GM12874 (cell line): ENCODE data around the gene FRA10AC1.

Experiments
- TF ChIP-seq, protein P1 (sequence below): IDR thresholded peaks from 2 replicates; pipeline ENCODE4 v1.5.1; 2011; ENCODE audit warnings: low read depth, mild to moderate bottlenecking, control low read depth, low read length, moderate library complexity; ENCODE audit not compliant: insufficient read depth

Gene FRA10AC1

DNA sequence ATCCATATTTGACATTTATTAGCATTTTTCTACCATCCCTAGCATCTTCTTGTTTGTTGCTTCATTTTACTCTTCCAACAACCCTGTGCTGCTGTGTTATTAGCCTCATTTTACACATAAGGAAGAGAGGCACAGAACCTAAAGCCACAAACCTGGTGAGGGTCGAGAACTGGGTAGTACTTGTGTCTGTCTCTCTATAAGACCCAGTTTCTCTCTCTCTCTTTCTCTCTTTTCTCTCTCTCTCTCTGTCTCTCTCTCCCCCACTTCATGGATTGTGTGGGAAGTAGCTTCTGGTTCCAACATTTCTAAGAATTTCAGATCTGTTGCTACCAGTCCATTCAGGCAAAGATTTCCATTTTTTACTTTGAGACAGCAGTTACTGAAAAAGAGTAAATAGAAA is 1.4 kb upstream of the FRA10AC1 start:
- TF ChIP-seq, protein P1, sequence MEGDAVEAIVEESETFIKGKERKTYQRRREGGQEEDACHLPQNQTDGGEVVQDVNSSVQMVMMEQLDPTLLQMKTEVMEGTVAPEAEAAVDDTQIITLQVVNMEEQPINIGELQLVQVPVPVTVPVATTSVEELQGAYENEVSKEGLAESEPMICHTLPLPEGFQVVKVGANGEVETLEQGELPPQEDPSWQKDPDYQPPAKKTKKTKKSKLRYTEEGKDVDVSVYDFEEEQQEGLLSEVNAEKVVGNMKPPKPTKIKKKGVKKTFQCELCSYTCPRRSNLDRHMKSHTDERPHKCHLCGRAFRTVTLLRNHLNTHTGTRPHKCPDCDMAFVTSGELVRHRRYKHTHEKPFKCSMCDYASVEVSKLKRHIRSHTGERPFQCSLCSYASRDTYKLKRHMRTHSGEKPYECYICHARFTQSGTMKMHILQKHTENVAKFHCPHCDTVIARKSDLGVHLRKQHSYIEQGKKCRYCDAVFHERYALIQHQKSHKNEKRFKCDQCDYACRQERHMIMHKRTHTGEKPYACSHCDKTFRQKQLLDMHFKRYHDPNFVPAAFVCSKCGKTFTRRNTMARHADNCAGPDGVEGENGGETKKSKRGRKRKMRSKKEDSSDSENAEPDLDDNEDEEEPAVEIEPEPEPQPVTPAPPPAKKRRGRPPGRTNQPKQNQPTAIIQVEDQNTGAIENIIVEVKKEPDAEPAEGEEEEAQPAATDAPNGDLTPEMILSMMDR, result no peak

DNA sequence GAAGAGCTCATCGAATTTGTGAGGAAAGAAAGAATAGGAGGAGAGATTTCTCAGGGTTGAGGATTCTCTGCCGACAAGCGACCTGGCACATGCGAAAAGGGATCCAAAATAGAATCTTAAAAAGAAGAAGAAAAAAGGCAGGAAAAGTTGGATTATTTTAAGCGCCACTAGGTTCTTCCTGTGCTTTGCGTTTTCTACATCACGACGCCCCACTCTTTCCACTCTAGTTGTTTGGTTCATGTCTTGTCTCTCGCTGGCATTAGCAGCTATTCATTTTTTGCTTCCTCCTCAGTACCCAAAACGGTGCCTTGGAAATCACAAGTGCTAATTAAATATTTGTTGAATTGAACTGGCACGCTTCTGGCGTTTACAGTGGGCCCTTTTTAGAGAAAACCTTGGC is 674 bp upstream of the FRA10AC1 start:
- TF ChIP-seq, protein P1, result no peak

DNA sequence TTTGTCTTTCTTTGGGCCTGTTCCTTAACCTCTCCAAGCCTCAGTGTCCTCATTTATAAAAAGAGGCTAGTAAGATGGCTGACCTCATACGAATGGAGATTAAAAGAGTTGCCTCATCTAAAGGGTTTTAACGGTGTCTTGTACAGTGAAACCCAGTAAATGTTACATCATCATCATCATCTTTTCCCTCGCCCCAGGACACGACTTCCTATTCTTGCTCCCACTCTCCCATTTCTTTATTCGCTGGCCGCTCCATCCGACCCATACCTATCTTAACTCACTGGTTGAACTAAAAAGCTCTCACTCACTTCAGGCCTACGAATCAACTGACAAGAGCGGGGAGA is 554 bp downstream of the FRA10AC1 start:
- TF ChIP-seq, protein P1, result no peak

DNA sequence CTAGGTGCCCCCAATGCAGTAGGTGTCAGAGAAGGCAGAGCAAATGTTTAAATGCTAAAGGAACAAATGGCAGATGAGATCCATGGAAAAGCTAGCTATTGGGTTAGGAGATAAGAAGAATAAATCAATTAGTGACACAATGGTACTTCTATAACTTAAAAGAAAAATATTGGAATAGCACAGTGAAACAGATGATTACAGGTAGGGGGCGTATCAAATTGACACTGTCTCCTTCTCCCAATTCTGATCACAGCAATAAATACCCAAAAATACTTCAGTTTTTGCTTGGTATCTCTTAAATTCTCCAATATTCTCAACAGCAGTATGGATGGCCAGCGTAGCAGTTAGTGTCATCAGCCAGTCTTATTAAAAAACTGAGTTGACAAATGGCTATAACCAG is 5.2 kb downstream of the FRA10AC1 start:
- TF ChIP-seq, protein P1, result no peak

DNA sequence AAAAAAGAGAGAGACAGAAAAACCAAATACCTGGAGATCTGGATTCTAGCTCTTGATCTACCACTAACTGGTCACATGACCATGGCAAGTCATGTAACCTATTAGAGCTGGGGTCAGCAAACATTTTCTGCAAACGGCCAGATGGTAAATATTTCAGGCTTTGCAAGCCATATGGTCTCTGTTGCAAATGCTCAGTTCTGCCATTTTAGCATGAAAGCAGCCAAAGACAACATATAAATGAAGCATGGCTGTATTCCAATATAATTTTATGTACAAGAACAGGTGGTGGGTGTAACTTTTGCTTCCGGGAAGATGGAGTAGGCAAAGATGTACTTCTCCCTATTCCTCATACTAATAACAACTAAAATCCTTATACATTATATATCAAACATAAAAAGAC is 6.7 kb downstream of the FRA10AC1 start:
- TF ChIP-seq, protein P1, result no peak

DNA sequence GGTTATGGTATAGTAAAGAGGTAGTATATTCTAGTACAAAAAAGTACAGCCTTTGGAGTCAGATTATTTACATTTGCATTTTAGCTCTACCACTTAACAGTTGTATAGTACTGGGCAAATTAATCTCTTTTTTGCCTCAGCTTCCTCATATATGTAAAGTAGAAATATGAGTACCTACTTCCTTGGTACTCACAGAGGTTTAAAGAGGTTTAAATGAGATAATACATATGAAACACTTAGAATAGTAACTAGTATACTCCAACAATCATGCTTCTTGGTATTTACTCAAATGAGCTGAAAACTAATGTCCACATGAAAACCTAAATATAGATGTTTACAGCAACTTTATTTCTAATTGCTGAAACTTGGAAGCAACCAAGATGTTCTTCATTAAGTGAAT is 14.7 kb downstream of the FRA10AC1 start:
- TF ChIP-seq, protein P1, result no peak

DNA sequence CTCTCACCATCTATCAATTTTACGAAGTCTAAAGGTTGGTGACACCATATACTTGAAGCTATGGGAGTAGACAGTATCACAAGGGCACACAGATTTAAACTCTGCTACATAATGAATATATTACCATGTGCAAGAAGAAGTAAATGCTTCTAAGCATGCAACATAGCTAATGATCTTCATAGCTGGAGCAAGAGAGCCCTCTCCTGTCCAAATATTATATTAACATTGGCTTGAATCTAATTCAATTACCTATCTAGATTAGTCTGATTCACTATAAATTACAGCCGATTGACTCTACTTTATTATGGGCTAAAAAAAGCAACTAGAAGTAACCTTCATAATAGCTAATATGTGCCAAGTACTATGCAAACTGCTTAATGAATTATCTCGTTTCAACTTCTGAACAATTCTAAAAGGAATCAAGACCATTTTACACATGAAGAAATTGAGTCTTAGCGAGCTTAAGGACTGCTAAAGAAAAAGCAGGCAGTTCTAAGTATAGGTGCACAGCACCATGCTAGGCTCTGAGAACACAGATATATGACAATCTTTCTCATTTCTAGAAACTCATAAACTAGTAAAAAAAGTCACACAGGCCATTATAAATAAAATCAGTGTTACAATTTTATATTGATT is 21.9 kb downstream of the FRA10AC1 start:
- TF ChIP-seq, protein P1, result no peak
